22Rv1 (cell line): Measurements from ENCODE around the gene NUDT8.
A peak's percentile ranks its signal among the peaks of the same experiment; 100 is the strongest.

Experiments used
- H3K27ac ChIP-seq: fragments of 450-650 bp; 2 replicates; pipeline ENCODE4 v1.5.1; 2017
- CTCF ChIP-seq: fragments of 450-650 bp; IDR thresholded peaks from 2 replicates; pipeline ENCODE4 v1.5.1; 2017; ENCODE audit warnings: mild to moderate bottlenecking
- ZFX ChIP-seq: fragments of 450-650 bp; IDR thresholded peaks from 2 replicates; pipeline ENCODE4 v1.6.1; 2017; ENCODE audit warnings: antibody characterized with exemption, borderline replicate concordance

The NUDT8 gene

GRCh38 chr11:67632175-67632981 lies 2.6 kb upstream of the NUDT8 start:
- H3K27ac ChIP-seq, result 0 out of 2 replicates have a peak overlapping the region, but pooled peaks have one; percentile 93
- TF ChIP-seq CTCF (no peak), ZFX (no peak)

GRCh38 chr11:67631853-67632174 lies 2.1 kb upstream of the NUDT8 start:
- TF ChIP-seq ZFX (no peak), CTCF (no peak)
- 0 out of 2 replicates have a peak overlapping the region, but pooled peaks have one; percentile 93 for H3K27ac ChIP-seq

DNA sequence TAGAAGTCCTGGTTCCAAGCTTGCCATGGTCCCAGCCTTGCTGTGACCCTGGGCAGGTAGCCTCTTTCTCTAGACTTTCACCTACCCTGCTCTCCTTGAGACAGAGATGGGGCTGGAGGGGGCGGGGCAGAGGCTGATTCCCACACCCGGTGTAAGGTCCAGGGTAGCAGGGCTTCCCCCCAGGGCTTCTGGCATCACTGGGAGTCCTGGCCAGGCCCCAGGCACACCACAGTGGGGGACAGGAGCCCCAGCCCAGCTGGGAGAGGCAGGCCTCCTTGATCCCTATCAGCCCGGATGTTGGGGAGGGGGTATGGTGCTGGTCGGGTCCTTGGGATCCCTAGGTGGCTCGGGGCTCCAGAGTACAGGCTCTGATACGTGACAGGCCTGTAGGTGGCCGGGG lies 1.7 kb upstream of the NUDT8 start:
- TF ChIP-seq ZFX (no peak), CTCF (no peak)
- H3K27ac ChIP-seq, result 0 out of 2 replicates have a peak overlapping the region, but pooled peaks have one; percentile 93

DNA sequence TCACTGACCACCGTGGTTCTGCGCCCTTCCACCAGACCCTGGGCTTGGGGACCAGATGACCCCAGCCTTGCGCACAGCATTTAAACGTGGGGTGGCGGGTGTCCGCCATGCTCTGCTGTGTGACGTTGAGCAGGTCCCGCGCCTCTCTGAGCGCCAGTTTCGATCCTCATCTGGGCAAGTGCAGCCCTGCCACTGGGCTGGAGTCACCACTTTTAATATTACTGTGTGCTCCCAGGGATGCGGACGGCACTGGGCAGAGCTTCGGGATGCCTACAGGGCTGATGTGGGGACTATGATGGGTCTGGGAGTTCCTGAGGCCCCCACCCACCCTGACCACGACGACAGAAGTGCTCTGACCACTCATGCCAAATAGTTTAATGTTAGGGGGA lies 1.2 kb upstream of the NUDT8 start:
- peak overlapping the region; percentile 93 for H3K27ac ChIP-seq
- TF ChIP-seq CTCF, result peak; percentile 46
- no peak for TF ChIP-seq ZFX

DNA sequence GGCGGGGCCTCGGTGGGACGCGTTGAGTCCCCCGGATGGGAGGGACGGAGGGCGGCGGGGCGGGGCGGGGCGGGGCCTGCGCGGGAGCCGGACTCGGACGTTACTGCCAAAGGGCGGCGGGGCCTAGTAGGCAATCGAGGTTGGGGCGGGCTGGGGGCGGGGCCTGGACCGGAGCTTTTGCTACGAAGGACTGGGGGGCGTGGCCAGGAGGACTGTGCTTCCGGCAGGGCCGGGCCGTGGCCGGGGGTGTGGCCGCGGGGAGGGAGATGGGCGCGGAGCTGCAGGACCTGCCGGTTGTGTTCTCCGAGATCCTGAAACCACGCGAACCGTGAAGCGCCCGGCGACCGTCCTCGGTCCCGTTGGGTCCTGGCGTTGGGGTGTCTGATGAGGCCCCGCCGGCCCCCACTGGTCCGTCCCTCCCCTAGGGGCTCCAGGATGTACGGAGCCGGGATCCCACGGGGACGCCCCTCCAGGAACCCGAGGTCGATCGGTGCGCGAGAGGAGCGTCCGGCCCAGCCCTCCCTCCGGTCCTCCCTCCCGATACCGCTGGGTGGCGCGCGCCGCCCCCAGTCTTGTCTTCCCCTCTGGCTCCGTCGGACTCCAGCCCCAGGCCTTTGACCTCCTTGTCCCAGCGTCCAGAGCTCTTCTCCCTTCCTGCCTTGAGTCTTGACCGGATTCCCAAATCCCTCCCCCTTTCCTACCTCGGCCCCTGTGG lies 648 bp upstream of the NUDT8 start:
- peak overlapping the region; percentile 93 for H3K27ac ChIP-seq
- TF ChIP-seq ZFX (no peak), CTCF (peak; percentile 93)

DNA sequence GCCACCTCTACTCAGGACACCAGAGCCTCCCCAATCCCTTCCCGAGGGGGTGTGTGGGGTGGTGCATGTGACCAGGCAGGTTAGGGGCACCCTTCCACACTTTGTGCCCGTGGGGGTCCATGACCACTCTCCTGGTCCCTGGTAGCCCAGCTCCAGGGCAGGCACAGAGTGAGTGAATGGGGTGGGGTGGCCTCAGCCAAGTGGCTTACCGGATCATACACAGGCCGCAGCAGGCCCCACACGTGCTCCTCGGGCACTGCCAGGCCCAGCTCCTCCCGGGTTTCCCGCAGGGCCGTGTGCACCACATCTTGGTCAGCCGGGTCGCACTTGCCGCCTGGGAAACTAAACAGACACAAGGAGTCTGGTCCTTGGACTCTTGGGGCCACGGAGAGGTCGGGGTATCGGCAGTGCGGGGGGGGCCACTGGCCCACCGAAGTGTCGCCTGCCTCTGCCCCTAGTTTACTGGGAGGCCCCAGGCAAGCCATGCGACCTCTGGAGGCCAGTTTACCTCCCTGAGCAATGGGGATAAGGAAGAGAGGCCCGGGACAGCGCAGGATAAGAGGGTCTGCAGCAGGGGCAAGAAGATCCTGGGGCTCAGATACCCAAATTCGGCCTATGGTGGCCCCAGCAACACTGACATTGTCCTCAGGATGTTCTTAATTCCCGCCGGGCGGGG lies 889 bp downstream of the NUDT8 start:
- TF ChIP-seq ZFX (no peak), CTCF (no peak)
- H3K27ac ChIP-seq, result peak overlapping the region; percentile 93
